ENCODE measurements around the gene MAPK7. TPM values are rescaled to one million over a fixed set of nuclear protein-coding genes. Genes with fewer than 3 reads are reported as not detected.
A peak's percentile ranks its signal among the peaks of the same experiment; 100 is the strongest.

The MAPK7 gene
- total and polyA plus RNA-seq, 2 of the 8 experiments (the other 6 are each of a cell fraction or from before 2014, with no cell fraction given): 15.2 to 28.1 TPM

GRCh38 chr17:19345486-19346350, 32.6 kb upstream of the MAPK7 start:
- Histone ChIP-seq H2BK15ac (ENCODE audit: low read length) (no peak overlapping the region), H4K20me1 (replicated peaks in 1 of 2; ENCODE audit: control insufficient read depth in 1 of 2, insufficient read depth in 2 of 2, low read length in 2 of 2) (peaks cover 0 to 1% of the 10 kb centered on the region in 2 experiments), H3K56ac (replicated peaks; ENCODE audit: insufficient read length, low read depth, low read length) (no peak overlapping the region), H3K9me3 (ENCODE audit: insufficient read depth in 2 of 2, low read depth in 1 of 2, low read length in 1 of 2) (no peaks in the 10 kb centered on the region), H3K9ac (replicated peaks in 1 of 4; ENCODE audit: extremely low read depth in 1 of 4, low read depth in 3 of 4, low read length in 3 of 4) (no peak overlapping the region), H3K23ac (ENCODE audit: insufficient read length) (no peak overlapping the region), H3K79me2 (ENCODE audit: control insufficient read depth in 1 of 2, insufficient read depth in 2 of 2, low read length in 2 of 2) (no peaks in the 10 kb centered on the region), H2BK12ac (ENCODE audit: low read depth, low read length) (no peak overlapping the region), H3K79me1 (ENCODE audit: low read depth, low read length) (no peaks in the 10 kb centered on the region), H3K36me3 (ENCODE audit: control insufficient read depth in 2 of 4, insufficient read depth in 4 of 4, low read length in 3 of 4) (peaks cover 0 to 5% (median 2%) of the 10 kb centered on the region in 4 experiments; a peak in 2 of 8 replicates), H4K8ac (ENCODE audit: extremely low read depth, insufficient read depth, low read length) (peak overlapping the region; percentile 41), H2BK5ac (ENCODE audit: low read depth, low read length) (no peak overlapping the region), H2AFZ (ENCODE audit: low read length) (no peak overlapping the region), H2BK20ac (ENCODE audit: low read length) (no peak overlapping the region), H2BK120ac (replicated peaks; ENCODE audit: low read depth, low read length) (no peak overlapping the region), H3K4ac (replicated peaks; ENCODE audit: insufficient read length, low read depth, low read length) (no peak overlapping the region), H3K27me3 (replicated peaks in 1 of 4; ENCODE audit: control insufficient read depth in 3 of 4, extremely low read depth in 1 of 4, insufficient read depth in 3 of 4, low read length in 3 of 4) (no peaks in the 10 kb centered on the region), H3K4me1 (replicated peaks in 1 of 4; ENCODE audit: control insufficient read depth in 3 of 4, insufficient read depth in 4 of 4, low read length in 3 of 4) (peaks cover 0 to 7% (median under 1%) of the 10 kb centered on the region in 4 experiments; a peak in 3 of 7 replicates), H3K18ac (ENCODE audit: extremely low read depth, low read length) (no peak overlapping the region), H3K4me3 (ENCODE audit: extremely low read depth in 1 of 4, insufficient read depth in 2 of 4, low read depth in 3 of 4, low read length in 4 of 4) (no peak overlapping the region), H2AK5ac (ENCODE audit: low read depth, low read length) (no peak overlapping the region), H3K14ac (ENCODE audit: insufficient read length) (no peak overlapping the region), H4K5ac (ENCODE audit: insufficient read length, low read depth, low read length) (no peak overlapping the region), H4K91ac (replicated peaks; ENCODE audit: insufficient read length, low read length) (no peak overlapping the region), H3K27ac (ENCODE audit: low read depth, low read length) (no peak overlapping the region), H3K4me2 (ENCODE audit: insufficient read depth in 1 of 2, low read depth in 2 of 2, low read length in 2 of 2) (no peak overlapping the region), H3K23me2 (ENCODE audit: low read depth, low read length) (no peaks in the 10 kb centered on the region)
- CTCF ChIA-PET (ENCODE audit: partially characterized antibody): interaction anchor here (0.7 to 1.6 kb wide), 4 partner anchors 8 to 416 kb away, joined by 3 to 7 read pairs (median 4); partner anchors contain the start of gene B9D1
- POLR2A ChIA-PET (ENCODE audit: partially characterized antibody): interaction anchor here (0.8 to 1.6 kb wide), 3 partner anchors 12 to 98 kb away, joined by 4 to 6 read pairs (median 4); partner anchors contain the start of gene B9D1
- WGBS, 2 experiments (ENCODE audit: extremely low coverage in 1 of 2, insufficient coverage in 1 of 2, insufficient read length in 1 of 2, insufficient replicate concordance in 2 of 2, low coverage in 1 of 2, low lambda C conversion rate in 2 of 2, missing lambda C conversion rate in 1 of 2): 91% methylated on average over 13 of the region's 13 CpGs; no CpG with 5 or more reads in 1 of the 2 experiments
- FAIRE-seq (no peak), DNase-seq (ENCODE audit: low read depth in 1 of 2, low spot score in 2 of 2) (no peak)
- TF ChIP-seq POLR2A (IDR thresholded peaks at IDR 0.05; ENCODE audit: control extremely low read depth in 1 of 2, low read depth in 2 of 2, low read length in 2 of 2) (peak in 1 of 2 experiments; percentile 40; a peak in 1 of 3 replicates), POLR2AphosphoS5 (IDR thresholded peaks at IDR 0.05; ENCODE audit: low read depth, low read length) (0 out of 2 replicates have a peak, but pooled peaks have one; percentile 14), EP300 (IDR thresholded peaks at IDR 0.05; ENCODE audit: borderline replicate concordance in 1 of 2, low read depth in 2 of 2, low read length in 2 of 2) (no peak), BRCA1 (IDR thresholded peaks at IDR 0.05; ENCODE audit: low read depth, low read length) (no peak)

All from H1 (cell line).